ENCODE results near the gene PPM1H.

DNA sequence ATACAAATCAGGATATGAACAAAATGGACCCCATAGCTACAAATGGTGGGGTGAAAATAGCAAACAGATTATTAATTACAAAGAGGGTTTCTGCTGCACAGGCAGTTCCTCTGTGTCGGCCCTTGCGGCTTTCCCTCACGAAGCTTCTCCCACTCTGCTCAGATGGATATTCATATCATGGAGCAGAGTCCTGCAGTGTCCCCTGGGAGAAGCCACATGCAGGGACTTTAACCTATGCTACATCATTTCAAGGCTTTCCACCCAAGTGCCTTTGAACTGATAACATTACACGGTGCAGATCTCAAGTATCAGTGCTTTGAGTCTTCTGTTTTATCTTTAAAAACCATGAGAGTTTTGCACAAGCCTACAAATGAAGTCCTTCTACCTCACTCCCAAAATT lies 229.1 kb downstream of the PPM1H start:
- TF ChIP-seq, protein P1, sequence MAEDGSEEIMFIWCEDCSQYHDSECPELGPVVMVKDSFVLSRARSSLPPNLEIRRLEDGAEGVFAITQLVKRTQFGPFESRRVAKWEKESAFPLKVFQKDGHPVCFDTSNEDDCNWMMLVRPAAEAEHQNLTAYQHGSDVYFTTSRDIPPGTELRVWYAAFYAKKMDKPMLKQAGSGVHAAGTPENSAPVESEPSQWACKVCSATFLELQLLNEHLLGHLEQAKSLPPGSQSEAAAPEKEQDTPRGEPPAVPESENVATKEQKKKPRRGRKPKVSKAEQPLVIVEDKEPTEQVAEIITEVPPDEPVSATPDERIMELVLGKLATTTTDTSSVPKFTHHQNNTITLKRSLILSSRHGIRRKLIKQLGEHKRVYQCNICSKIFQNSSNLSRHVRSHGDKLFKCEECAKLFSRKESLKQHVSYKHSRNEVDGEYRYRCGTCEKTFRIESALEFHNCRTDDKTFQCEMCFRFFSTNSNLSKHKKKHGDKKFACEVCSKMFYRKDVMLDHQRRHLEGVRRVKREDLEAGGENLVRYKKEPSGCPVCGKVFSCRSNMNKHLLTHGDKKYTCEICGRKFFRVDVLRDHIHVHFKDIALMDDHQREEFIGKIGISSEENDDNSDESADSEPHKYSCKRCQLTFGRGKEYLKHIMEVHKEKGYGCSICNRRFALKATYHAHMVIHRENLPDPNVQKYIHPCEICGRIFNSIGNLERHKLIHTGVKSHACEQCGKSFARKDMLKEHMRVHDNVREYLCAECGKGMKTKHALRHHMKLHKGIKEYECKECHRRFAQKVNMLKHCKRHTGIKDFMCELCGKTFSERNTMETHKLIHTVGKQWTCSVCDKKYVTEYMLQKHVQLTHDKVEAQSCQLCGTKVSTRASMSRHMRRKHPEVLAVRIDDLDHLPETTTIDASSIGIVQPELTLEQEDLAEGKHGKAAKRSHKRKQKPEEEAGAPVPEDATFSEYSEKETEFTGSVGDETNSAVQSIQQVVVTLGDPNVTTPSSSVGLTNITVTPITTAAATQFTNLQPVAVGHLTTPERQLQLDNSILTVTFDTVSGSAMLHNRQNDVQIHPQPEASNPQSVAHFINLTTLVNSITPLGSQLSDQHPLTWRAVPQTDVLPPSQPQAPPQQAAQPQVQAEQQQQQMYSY (CRISPR knock-in tag; IDR thresholded peaks at IDR 0.05) = no peak
- TF ChIP-seq, protein P2, sequence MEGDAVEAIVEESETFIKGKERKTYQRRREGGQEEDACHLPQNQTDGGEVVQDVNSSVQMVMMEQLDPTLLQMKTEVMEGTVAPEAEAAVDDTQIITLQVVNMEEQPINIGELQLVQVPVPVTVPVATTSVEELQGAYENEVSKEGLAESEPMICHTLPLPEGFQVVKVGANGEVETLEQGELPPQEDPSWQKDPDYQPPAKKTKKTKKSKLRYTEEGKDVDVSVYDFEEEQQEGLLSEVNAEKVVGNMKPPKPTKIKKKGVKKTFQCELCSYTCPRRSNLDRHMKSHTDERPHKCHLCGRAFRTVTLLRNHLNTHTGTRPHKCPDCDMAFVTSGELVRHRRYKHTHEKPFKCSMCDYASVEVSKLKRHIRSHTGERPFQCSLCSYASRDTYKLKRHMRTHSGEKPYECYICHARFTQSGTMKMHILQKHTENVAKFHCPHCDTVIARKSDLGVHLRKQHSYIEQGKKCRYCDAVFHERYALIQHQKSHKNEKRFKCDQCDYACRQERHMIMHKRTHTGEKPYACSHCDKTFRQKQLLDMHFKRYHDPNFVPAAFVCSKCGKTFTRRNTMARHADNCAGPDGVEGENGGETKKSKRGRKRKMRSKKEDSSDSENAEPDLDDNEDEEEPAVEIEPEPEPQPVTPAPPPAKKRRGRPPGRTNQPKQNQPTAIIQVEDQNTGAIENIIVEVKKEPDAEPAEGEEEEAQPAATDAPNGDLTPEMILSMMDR (IDR thresholded peaks at IDR 0.05 in 2 of 3, conservative IDR thresholded peaks at IDR 0.05 in 1 of 3; ENCODE audit: control insufficient read depth in 2 of 3, extremely low read depth in 1 of 3, insufficient read depth in 1 of 3, low read depth in 3 of 3, low read length in 3 of 3) = no peak
- TF ChIP-seq CHD2 (IDR thresholded peaks at IDR 0.05; ENCODE audit: borderline replicate concordance, low read depth, low read length) (no peak), TARDBP (IDR thresholded peaks at IDR 0.05; ENCODE audit: borderline replicate concordance) (no peak), FOXM1 (IDR thresholded peaks at IDR 0.05; ENCODE audit: low read depth, low read length) (no peak), MXI1 (IDR thresholded peaks at IDR 0.05; ENCODE audit: low read depth, low read length) (no peak), GABPA (IDR thresholded peaks at IDR 0.05; ENCODE audit: low read depth) (no peak)

All from GM12878 (cell line).